ENCODE measurements around the gene VSTM2L.

VSTM2L gene

GRCh38 chr20:37936041-37936440, 33.1 kb downstream of the VSTM2L start:
- in situ Hi-C loops (cut with MboI; ENCODE audit: low sequenced_read_pairs), result no loop called here

GRCh38 chr20:37936451-37936850, 33.5 kb downstream of the VSTM2L start:
- in situ Hi-C loops (cut with MboI; ENCODE audit: low sequenced_read_pairs), result no loop called here

DNA sequence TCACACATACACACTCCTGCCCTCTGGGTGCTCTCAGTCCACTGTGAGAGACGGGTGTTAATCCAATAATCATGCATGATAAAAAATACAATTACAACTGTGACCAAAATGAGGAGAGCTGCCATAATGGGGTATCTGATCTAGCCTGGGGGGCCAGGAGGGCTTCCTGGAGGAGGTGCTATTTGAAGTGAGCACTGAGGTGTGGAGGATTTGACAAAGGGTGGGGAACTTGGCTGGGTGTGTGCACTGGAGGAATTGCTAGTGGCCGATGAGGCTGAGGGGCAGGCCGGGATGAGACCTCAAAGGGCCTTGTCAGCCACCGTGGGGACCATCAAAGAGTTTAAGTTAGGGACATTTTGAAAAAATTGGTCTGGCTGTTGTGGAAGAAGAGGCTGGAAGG, 34.8 kb downstream of the VSTM2L start:
- in situ Hi-C loops (cut with MboI; ENCODE audit: low sequenced_read_pairs), result no loop called here

- in situ Hi-C loops (cut with MboI; ENCODE audit: low sequenced_read_pairs), result no loop called here
These were observed 35.3 kb downstream of the VSTM2L start for GRCh38 chr20:37938181-37938750.

DNA sequence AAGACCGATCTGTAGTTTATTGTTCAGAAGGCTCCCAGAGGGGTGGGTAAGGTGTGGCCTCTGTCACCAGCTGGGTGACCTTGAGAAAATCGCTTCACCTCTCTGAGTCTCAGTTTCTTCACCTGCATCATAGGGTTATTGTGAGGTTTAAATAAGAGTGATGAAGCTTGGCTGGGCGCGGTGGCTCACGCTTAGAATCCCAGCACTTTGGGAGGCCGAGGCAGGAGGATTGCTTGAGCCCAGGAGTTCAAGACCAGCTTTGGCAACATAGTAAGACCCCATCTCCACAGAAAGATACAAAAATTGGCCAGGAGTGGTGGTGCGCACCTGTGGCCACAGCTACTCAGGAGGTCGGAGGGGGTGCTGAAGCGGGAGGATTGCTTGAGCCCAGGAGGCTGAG, 36.0 kb downstream of the VSTM2L start:
- in situ Hi-C loops (cut with MboI; ENCODE audit: low sequenced_read_pairs), result no loop called here

DNA sequence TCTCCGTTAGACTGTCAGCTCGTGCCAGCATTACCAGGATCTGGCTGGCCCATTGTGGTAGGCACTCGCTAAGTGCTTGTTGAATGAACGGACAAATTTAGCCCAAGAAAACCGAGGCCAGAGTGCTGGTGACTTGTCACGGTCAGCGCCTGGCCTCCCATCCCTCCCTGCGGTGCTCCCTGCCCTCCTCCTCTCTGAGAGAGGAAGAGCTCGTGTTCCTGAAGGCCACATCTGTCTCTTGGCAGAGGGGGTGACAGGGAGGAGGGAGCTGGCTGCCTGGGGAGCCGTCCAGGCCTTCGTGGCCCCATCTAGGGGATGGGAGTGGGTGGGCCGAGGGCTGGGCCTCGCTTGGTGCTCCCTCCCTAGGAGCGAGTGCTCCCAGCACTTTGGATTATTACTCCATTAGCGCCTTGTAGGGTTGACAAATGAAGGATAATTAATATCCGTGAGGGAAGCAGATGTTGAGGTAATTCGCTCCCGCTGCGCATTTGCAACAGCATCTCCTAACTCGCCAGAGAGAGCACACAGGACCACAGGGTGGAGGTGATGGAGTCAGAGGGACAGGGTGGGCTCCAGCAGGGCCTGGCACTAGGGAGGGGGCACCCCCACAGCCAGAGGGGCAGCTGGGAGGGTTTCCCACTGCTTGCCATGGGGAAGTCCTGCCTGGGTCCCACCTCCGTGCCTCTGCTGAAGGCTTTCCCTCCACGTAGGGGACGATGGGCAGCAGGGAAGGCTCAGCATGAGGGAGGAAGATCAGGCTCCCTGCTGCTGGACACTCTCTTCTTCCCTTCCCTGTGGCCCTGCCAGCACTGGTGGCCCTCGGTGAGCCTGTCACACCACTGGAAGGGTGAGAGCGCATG, 37.0 kb downstream of the VSTM2L start:
- in situ Hi-C loops (cut with MboI; ENCODE audit: low sequenced_read_pairs), result no loop called here

DNA sequence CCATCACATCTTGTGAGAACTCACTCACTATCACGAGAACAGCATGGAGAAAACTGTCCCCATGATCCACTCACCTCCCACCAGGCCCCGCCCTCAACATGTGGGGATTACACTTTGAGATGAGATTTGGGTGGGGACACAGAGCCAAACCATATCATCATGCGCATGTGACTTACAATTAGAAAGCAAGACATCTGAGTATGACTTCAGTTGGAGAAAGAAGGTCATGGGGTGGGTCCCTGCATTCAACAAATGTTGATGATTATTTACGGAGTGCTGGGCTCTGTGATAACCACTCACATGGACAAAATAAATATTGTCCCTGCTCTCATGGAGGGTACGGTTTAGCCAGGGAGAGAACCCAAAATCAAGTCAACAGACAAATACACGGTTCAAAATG, 37.9 kb downstream of the VSTM2L start:
- in situ Hi-C loops (cut with MboI; ENCODE audit: low sequenced_read_pairs), result no loop called here

GRCh38 chr20:37941332-37941731, 38.4 kb downstream of the VSTM2L start:
- in situ Hi-C loops (cut with MboI; ENCODE audit: low sequenced_read_pairs), result no loop called here

- in situ Hi-C loops (cut with MboI; ENCODE audit: low sequenced_read_pairs), result no loop called here
These were observed 39.1 kb downstream of the VSTM2L start for GRCh38 chr20:37941992-37942391.

- in situ Hi-C loops (cut with MboI; ENCODE audit: low sequenced_read_pairs), result no loop called here
These were observed 40.1 kb downstream of the VSTM2L start for GRCh38 chr20:37943033-37943432.

- in situ Hi-C loops (cut with MboI; ENCODE audit: low sequenced_read_pairs), result no loop called here
These were observed 40.9 kb downstream of the VSTM2L start for GRCh38 chr20:37943501-37944455.

DNA sequence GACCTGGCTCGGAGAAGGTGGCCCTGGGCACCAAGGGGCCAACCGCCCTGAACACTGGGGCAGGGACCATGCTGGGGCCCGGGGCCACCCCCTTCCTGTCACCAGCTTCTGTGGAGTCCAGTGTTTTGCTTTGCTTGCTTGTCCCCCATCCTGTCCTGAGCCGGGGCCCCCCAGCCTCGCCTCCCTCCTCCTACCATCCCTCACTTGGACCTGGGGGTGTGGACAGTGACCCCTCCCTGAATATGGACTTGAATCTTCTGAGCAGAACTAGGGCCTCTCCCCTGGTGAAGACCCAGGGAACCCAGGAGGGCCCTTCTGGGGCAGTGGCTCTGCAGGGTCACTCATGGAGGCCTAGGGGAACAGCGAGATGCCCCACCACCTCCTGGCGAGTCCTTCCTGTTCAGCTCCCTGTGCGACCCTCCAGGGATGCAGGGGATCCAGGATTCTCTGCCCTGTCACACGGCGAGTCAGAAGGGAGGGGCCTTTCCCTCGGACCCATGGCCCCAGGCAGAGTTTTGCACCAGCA, 41.6 kb downstream of the VSTM2L start:
- in situ Hi-C loops (cut with MboI; ENCODE audit: low sequenced_read_pairs), result no loop called here

DNA sequence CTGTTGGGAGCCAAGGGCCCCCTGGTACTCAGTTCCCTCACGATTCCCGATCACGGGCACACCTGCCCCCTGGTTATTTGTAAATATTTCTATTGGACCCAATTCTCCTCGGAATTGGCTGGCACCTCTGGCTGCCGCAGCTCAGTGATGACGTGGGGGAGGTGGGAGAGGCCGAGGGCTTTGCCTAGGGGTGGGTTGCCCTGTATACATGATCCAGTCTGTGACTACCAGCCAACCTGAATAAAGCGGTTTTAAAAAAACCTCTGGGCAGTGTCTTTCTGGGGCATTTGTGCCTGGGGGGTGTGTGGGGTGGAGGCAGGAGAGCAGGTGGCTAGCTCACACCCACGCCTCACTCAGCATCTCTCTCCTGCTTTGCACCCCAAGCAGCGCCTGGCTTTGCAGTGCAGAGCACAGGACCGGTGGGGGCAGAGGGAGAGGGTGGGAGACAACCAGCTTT, 42.2 kb downstream of the VSTM2L start:
- in situ Hi-C loops (cut with MboI; ENCODE audit: low sequenced_read_pairs), result no loop called here

DNA sequence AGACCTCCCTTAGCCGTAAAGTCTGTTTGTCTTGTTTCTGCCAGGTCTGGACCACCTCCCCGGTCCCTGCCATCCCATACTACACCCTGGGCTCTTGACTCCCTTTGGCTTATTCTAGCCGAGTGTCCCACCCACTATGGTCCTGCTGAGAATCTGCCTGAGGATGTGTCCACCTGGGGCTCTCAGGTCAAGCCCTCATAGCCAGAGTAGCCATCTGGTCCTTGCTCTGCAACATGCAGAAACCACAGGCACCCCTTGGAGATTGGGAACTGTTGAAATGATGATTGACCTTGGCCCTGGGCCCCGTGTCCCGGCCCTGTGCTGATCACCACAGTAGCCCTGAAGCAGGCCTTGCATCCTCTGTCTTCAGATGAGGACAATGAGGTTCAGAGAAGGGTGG, 44.0 kb downstream of the VSTM2L start:
- in situ Hi-C loops (cut with MboI; ENCODE audit: low sequenced_read_pairs), result no loop called here

DNA sequence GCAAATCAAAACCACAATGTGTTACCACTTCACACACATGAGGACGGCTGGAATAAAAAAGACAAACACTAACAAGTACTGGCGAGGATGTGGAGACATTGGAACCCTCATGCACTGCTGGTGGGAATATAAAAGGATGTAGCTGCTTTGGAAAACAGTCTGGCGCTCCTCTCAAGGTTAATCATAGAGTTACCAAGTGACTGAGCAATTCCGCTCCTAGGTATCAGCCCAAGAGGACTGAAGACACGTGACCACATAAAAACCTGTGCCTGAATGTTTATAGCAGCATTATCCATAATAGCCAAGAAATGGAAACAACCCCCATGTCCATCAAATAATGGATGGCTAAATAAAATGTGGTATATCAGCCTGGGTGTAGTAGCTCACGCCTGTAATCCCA, 45.0 kb downstream of the VSTM2L start:
- in situ Hi-C loops (cut with MboI; ENCODE audit: low sequenced_read_pairs), result no loop called here

DNA sequence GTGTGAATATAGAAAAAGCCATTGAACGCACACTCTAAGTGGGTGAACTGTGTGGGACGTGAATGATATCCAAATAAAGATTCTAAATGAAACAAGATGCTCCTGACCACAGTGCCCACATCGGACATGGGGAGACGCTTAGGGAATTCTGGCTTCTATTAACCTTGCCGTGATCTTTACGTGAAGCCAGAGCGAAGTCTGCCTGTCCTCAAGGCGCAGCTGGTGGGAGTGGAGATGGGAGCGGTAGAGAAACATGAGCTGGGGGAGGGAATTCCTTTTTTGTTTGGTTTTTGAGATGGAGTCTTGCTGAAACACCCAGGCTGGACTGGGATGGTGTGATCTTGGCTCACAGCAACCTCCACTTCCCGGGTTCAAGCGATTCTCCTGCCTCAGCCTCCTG, 46.0 kb downstream of the VSTM2L start:
- in situ Hi-C loops (cut with MboI; ENCODE audit: low sequenced_read_pairs), result no loop called here

GRCh38 chr20:37954190-37954589, 51.3 kb downstream of the VSTM2L start:
- in situ Hi-C loops (cut with MboI; ENCODE audit: low sequenced_read_pairs), result no loop called here

- in situ Hi-C loops (cut with MboI; ENCODE audit: low sequenced_read_pairs), result no loop called here
These were observed 51.7 kb downstream of the VSTM2L start for GRCh38 chr20:37954626-37955025.

DNA sequence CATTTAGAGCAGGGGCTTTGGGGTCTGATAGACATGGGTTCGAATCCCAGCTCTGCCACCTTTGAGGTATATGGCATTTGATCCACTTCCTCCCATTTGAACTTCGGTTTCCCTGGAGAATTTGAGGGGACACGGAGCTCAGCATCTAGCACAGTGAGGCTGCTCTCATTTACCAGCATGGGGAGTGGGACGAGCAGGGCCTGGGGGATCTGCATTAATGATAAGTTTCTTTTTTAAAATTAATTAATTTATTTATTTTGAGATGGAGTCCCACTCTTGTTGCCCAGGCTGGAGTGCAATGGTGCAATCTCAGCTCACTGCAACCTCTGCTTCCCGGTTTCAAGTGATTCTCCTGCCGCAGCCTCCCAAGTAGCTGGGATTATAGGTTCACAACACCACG, 52.6 kb downstream of the VSTM2L start:
- in situ Hi-C loops (cut with MboI; ENCODE audit: low sequenced_read_pairs), result no loop called here

- in situ Hi-C loops (cut with MboI; ENCODE audit: low sequenced_read_pairs), result no loop called here
These were observed 53.2 kb downstream of the VSTM2L start for GRCh38 chr20:37956107-37956585.
